ENCODE measurements around the gene NCDN.

Gene NCDN

GRCh38 chr1:35605071-35605866, 47.7 kb downstream of the NCDN start:
- peaks cover 11% of the 10 kb centered on the region for H3K4me1 Mint-ChIP-seq (ENCODE audit: low read depth)
- peaks cover 40% of the 10 kb centered on the region for H3K36me3 Mint-ChIP-seq (ENCODE audit: low read depth)
- no peak overlapping the region for H3K27ac Mint-ChIP-seq
- no peaks in the 10 kb centered on the region for H3K9me3 Mint-ChIP-seq
- no peaks in the 10 kb centered on the region for H3K27me3 Mint-ChIP-seq (ENCODE audit: low read depth)
- no peak overlapping the region for H3K4me3 Mint-ChIP-seq

GRCh38 chr1:35605867-35606182, 48.2 kb downstream of the NCDN start:
- no peak overlapping the region for H3K27ac Mint-ChIP-seq
- H3K4me3 Mint-ChIP-seq, result no peak overlapping the region
- no peaks in the 10 kb centered on the region for H3K27me3 Mint-ChIP-seq (ENCODE audit: low read depth)
- peaks cover 11% of the 10 kb centered on the region for H3K4me1 Mint-ChIP-seq (ENCODE audit: low read depth)
- H3K9me3 Mint-ChIP-seq, result no peaks in the 10 kb centered on the region
- peaks cover 41% of the 10 kb centered on the region for H3K36me3 Mint-ChIP-seq (ENCODE audit: low read depth)

- H3K36me3 Mint-ChIP-seq (ENCODE audit: low read depth), result peaks cover 38% of the 10 kb centered on the region
Measured at GRCh38 chr1:35611655-35612054, 54.1 kb downstream of the NCDN start.

GRCh38 chr1:35615440-35615839, 57.8 kb downstream of the NCDN start:
- Mint-ChIP-seq H3K4me3 (no peak overlapping the region), H3K27ac (no peak overlapping the region), H3K4me1 (ENCODE audit: low read depth) (peaks cover 14% of the 10 kb centered on the region), H3K36me3 (ENCODE audit: low read depth) (peaks cover 33% of the 10 kb centered on the region), H3K27me3 (ENCODE audit: low read depth) (no peaks in the 10 kb centered on the region), H3K9me3 (no peaks in the 10 kb centered on the region)

More at GRCh38 chr1:35611655-35612054, 54.1 kb downstream of the NCDN start:
- Mint-ChIP-seq H3K4me1 (ENCODE audit: low read depth) (peaks cover 16% of the 10 kb centered on the region), H3K4me3 (no peak overlapping the region), H3K27ac (no peak overlapping the region), H3K9me3 (no peaks in the 10 kb centered on the region), H3K27me3 (ENCODE audit: low read depth) (no peaks in the 10 kb centered on the region)
